DOHH2 (cell line): ENCODE data around the gene FAM107A.

Experiments used
- EZH2phosphoT487 ChIP-seq: fragments of 200-600 bp; sonication (generic); IDR thresholded peaks from 2 replicates; pipeline ENCODE4 v1.6.1; 2017; ENCODE audit warnings: borderline replicate concordance, mild to moderate bottlenecking, antibody characterized with exemption, low read length, moderate library complexity, mixed read lengths
- TF ChIP-seq, protein P1 (sequence below): fragments of 200-600 bp; sonication (generic); IDR thresholded peaks from one replicate; pipeline ENCODE4 v1.5.1; 2014; ENCODE audit warnings: antibody characterized with exemption, mild to moderate bottlenecking, low read depth, low read length; ENCODE audit not compliant: poor library complexity, severe bottlenecking

DNA sequence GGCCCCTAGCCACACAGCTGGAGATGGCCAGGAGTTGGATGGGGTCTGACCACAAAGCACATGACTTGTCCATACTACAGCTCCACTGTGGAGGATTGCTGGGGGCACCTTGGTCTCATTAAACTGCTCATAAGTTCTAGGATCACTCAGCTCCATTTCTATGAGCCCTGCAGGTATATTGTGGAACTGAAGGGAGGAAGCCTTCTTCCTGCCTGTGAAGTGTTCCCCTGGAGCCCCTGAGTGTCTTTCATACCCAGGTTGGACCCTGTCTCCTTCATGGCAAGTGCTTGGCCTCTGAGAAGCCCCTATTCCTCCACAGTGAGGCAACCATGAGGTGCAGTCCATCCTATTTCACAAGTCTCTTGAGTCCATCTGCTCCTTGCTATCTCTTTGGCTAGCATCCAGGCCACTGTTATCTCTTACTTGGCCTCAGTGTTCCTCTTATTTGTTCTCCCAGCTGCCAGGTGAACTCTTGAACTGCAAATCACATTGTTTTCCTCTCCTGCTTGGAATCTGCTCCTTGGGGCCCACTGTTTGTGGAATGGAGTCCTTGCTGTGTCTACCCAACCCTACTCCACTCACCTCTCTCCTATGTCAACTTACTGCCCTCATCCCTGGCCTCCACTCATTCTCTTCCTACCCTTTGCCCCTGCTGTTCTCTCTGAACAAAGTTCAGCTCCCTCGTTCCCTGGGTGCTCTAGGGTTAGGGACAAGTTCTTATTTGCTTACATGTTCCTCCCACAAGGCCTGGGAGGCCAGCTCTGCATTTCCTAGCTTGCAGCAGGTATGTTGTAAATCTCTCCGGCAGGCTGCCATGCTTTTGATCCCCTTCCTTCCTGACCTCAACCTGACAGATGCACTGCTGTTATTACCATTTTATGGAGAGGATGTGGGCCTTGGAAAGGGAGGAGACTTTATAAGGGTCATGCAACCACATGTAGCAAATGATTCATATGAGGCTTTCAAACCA lies 41.4 kb downstream of the FAM107A start:
- TF ChIP-seq, protein P1, sequence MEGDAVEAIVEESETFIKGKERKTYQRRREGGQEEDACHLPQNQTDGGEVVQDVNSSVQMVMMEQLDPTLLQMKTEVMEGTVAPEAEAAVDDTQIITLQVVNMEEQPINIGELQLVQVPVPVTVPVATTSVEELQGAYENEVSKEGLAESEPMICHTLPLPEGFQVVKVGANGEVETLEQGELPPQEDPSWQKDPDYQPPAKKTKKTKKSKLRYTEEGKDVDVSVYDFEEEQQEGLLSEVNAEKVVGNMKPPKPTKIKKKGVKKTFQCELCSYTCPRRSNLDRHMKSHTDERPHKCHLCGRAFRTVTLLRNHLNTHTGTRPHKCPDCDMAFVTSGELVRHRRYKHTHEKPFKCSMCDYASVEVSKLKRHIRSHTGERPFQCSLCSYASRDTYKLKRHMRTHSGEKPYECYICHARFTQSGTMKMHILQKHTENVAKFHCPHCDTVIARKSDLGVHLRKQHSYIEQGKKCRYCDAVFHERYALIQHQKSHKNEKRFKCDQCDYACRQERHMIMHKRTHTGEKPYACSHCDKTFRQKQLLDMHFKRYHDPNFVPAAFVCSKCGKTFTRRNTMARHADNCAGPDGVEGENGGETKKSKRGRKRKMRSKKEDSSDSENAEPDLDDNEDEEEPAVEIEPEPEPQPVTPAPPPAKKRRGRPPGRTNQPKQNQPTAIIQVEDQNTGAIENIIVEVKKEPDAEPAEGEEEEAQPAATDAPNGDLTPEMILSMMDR, result no peak
- TF ChIP-seq EZH2phosphoT487, result no peak
